GM13977 (cell line): ENCODE measurements around the gene INAVA.
"Not testable (repeated sequence)": the region's sequence is repeated elsewhere in the genome, so short reads cannot be mapped to it uniquely, and the experiment has no call there.

ENCODE experiments used
- DNase-seq: peaks from one replicate; pipeline ENCODE4 v3.0.0; 2012; ENCODE audit warnings: low spot score
- in situ Hi-C: fragments of 300-500 bp; cut with MboI; formaldehyde crosslinking; loops from one replicate; pipeline ENCODE4 v1.12.0; 2022; ENCODE audit warnings: low sequenced_read_pairs, low pct_unique_long_range_greater_than_20kb, mixed read lengths, inconsistent platforms; ENCODE audit not compliant: unreplicated experiment
- TF ChIP-seq, protein P1 (sequence below): IDR thresholded peaks from 2 replicates; pipeline ENCODE4 v1.5.1; 2012; ENCODE audit warnings: mild to moderate bottlenecking, control low read depth; ENCODE audit not compliant: insufficient read depth; ENCODE audit errors: extremely low read depth, missing control alignments

Gene INAVA

DNA sequence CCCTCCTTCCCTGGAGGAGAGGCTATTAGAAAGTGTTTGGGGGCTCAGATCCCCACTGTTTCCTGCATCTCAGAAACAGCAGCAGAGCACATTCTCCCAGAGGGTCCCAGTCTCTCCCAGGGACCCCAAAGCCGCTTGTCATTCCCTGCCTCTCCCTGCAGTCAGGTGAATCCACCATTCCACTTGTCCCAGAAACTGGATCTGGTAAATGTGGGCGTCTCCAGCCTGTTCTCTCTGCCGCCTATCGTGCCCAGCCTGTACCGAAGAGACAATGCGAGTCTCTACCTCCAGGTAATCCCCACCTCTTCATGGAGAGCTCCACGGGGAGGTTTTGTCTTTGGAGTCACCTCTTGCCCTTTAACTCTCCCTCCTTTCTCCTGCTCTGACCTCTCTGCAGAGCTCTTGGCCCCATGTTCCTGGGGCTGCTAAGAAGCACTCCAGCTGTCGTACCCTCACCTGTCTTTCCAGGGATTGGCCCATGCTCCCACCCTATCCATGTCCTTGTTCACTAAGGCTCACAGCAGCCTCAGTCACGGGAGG is 26.9 kb downstream of the INAVA start:
- no peak for DNase-seq
- in situ Hi-C loops, result no loop called here
- TF ChIP-seq, protein P1, sequence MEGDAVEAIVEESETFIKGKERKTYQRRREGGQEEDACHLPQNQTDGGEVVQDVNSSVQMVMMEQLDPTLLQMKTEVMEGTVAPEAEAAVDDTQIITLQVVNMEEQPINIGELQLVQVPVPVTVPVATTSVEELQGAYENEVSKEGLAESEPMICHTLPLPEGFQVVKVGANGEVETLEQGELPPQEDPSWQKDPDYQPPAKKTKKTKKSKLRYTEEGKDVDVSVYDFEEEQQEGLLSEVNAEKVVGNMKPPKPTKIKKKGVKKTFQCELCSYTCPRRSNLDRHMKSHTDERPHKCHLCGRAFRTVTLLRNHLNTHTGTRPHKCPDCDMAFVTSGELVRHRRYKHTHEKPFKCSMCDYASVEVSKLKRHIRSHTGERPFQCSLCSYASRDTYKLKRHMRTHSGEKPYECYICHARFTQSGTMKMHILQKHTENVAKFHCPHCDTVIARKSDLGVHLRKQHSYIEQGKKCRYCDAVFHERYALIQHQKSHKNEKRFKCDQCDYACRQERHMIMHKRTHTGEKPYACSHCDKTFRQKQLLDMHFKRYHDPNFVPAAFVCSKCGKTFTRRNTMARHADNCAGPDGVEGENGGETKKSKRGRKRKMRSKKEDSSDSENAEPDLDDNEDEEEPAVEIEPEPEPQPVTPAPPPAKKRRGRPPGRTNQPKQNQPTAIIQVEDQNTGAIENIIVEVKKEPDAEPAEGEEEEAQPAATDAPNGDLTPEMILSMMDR, result no peak

DNA sequence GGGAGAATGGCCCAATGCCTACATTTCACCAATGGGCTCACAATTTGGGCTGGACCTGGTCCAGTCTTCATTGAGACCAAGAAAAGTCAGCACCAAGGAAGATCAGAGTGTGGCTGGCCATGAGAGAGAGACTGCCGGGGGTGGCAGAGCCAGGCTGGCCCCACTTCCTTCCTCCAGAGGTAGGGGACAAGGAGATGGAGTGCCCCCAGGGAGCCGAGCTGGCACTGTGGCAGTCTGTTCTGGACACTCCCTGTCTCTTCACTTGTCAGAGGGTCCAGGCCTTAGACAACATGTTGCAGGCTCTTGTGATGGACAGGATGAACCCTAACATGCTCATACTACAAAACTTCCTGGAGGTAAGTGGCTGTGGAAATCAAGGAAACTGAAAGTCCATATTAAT is 27.7 kb downstream of the INAVA start:
- in situ Hi-C loops, result no loop called here
- DNase-seq, result no peak
- TF ChIP-seq, protein P1, result no peak

DNA sequence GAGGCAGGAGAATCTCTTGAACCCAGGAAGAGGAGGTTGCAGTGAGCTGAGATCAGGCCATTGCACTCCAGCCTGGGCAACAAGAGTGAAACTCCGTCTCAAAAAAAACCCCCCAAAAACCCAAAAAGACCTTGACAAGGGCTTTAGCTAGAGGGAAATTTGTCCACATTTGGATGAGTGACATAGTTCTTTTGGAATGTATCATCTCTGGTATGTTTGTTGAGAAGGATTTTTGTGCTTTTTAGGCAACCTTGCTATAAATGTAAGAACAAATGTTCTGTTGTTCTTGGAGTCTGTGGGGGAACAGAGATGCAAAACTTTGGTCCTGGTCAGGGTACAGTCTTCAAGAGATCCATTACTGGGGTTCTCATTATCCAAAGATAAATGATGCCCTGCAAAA is 28.9 kb downstream of the INAVA start:
- TF ChIP-seq, protein P1, result no peak
- no peak for DNase-seq
- in situ Hi-C loops, result no loop called here

DNA sequence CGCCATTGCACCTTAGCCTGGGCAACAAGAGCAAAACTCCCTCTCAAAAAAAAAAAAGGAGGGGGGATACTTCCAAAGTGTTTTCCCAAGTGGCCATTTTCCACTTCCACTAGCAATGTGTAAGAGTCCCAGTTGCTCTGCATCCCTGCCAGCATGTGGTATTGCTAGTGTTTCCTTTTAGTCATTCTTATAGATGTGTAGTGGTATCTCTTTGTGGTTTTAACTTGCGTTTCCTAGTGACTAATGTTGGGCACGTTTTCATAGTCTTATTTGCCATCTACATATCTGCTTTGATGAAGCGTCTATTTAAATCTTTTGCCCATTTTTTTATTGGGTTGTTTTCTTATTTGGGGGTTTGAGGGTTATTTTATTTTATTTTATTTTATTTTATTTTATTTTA is 31.1 kb downstream of the INAVA start:
- no peak for DNase-seq
- in situ Hi-C loops, result no loop called here
- TF ChIP-seq, protein P1, result no peak

DNA sequence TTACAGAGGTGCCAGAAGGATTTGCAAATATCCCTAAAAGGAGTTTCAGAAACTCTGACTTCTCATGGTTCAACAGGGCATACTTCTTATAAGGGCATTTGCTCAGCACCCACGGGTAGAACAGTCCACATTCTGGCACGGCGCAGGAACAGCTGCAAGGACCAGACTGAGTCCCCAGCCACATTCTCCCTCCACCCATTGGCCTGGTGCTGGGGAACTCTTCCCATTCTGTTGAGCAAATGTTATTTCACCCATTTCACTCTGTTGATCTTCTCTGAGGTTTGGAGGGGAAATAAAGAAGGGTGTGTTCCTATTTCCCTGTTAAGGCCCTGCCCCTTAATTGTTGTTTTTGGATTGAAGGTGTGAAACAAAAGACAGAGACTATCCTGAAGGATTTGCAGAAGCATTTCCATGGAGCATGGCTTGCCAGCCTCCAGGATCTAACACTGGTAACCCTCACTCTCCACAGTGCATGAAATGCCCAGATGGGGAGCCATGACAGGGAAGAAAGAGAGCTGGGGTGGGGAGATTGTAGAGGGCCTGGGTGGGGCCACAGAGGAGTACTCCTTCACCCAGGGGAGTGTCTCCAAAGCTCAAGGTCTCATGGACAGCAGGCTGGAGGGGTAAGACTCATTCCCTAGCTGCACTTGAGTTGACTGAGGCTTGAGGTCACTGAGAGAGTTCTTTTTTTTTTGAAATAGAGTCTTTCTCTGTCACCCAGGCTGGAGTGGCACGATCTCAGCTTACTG is 35.0 kb downstream of the INAVA start:
- TF ChIP-seq, protein P1, result no peak
- in situ Hi-C loops, result no loop called here
- DNase-seq, result no peak

DNA sequence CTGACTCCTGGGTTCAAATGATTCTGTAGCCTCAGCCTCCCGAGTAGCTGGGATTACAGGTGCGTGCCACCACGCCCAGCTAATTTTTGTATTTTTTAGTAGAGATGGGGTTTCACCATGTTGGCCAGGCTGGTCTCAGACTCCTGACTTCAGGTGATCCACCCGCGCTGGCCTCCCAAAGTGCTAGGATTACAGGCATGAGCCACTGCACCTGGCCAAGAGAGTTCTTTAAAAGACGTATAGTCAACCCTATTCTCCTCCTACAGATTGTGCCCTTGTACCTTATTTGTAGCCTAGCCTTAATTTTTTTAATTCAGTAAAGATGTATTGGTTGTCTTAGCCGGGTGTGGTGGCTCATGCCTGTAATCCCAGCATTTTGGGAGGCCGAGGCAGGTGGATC is 35.6 kb downstream of the INAVA start:
- in situ Hi-C loops, DNase-seq: not testable (repeated sequence)

DNA sequence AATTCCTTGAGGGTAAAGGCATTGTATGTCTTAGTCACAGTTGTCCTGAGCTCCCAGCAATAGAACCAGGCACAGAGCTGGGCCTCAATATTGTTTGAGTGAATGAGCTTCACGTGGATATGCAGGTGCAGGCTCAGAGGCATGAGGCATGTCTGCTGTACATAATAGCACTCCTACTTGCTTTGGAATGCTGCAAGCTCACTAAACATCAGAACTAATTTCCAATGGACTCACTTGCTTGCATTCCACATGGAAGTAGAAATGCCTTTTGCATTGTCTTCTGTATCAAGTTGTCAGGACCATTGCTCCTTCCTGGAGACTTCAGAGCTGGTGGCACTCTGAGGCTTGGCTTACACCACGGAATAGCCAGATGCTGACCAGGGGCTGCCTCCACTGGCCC is 37.1 kb downstream of the INAVA start:
- in situ Hi-C loops, result no loop called here
- no peak for DNase-seq
- TF ChIP-seq, protein P1, result no peak
